Small intestine (tissue), 16 donors: Measurements from ENCODE around the gene PHF23. TPM values are rescaled to one million over a fixed set of nuclear protein-coding genes. Genes with fewer than 3 reads are reported as not detected.
A peak's percentile ranks its signal among the peaks of the same experiment; 100 is the strongest.

Experiments
- DNase-seq, 2 donors: peaks; one replicate each; pipeline versions ENCODE4 v3.0.0 to v3.0.0-alpha.2; 2013
- FAIRE-seq: peaks from 2 replicates; lab custom pipeline; 2012; peaks lifted over from hg19 to GRCh38; lab: Jason Lieb, UNC
- H3K27ac ChIP-seq, 3 donors: one replicate each; pipeline ENCODE4 v1.5.1; 2013; ENCODE audit warnings: low read length in 2 of 3, mild to moderate bottlenecking in 2 of 3, control low read depth in 1 of 3, inconsistent platforms in 1 of 3, low read depth in 1 of 3, moderate library complexity in 1 of 3
- H3K27me3 ChIP-seq, 3 donors: one replicate each; pipeline ENCODE4 v1.6.1; 2013; ENCODE audit warnings: low read length in 3 of 3, inconsistent platforms in 1 of 3; ENCODE audit not compliant: control insufficient read depth in 3 of 3, insufficient read depth in 3 of 3
- H3K36me3 ChIP-seq, 3 donors: one replicate each; pipeline ENCODE4 v1.6.1; 2013; ENCODE audit warnings: low read length in 3 of 3, inconsistent platforms in 1 of 3, low read depth in 1 of 3, mild to moderate bottlenecking in 1 of 3, moderate library complexity in 1 of 3; ENCODE audit not compliant: control insufficient read depth in 3 of 3, insufficient read depth in 2 of 3
- H3K4me1 ChIP-seq, 3 donors: one replicate each; pipeline ENCODE4 v1.6.1; 2013; ENCODE audit warnings: low read length in 2 of 3, inconsistent platforms in 1 of 3, low read depth in 1 of 3, mild to moderate bottlenecking in 1 of 3, moderate library complexity in 1 of 3; ENCODE audit not compliant: control insufficient read depth in 3 of 3, insufficient read depth in 2 of 3
- H3K4me3 ChIP-seq, 3 donors: one replicate each; pipeline ENCODE4 v1.5.1; 2013; ENCODE audit warnings: low read length in 3 of 3, control low read depth in 1 of 3, inconsistent platforms in 1 of 3, low read depth in 1 of 3, mild to moderate bottlenecking in 1 of 3, moderate library complexity in 1 of 3
- H3K9me3 ChIP-seq, 2 donors: one replicate each; pipeline ENCODE4 v1.6.1; 2013; ENCODE audit warnings: low read depth in 1 of 2, low read length in 1 of 2; ENCODE audit not compliant: control insufficient read depth in 2 of 2, insufficient read depth in 1 of 2
- WGBS, 3 donors: extraction: QIAGEN DNeasy Blood & Tissue Kit; methylation state at CpG; one replicate each; pipeline ENCODE4 v1.1.7; 2013; 5-methylcytosine and 5-hydroxymethylcytosine counted together
- long read RNA-seq, 10 donors: transcript quantifications; one replicate each; lab custom pipeline, GENCODE V29; 2026
- polyA plus RNA-seq, 4 donors: library from polyadenylated mRNA; stranded (reverse) in 3 of 4; unstranded in 1 of 4; fragments of 200-250 nt in 3 of 4; fragments of 120-200 nt in 1 of 4; gene quantifications; one replicate each; pipeline versions ENCODE4 v1.2.1 to v1.2.3, GENCODE V29; 2013
- donor health status: healthy with polysubstance abuse.
- donor health status: control.
- donor health status: control.
- donor health status: Bipolar disorder and iron deficiency.
- donor health status: healthy.

Gene PHF23
- polyA plus RNA-seq, result 10 to 100 TPM; 26.4 to 44.3 (median 36.0) TPM
- long read RNA-seq, donor 1, result 0 reads
- long read RNA-seq, donor 2, partial matches to known transcripts, result 12 of 14 reads
- long read RNA-seq, donor 2, other reads (novel, unspliced or antisense), result 0 of 14 reads
- long read RNA-seq, donor 3, transcript PHF23-201 (5 exons, 2,037 nt), result major isoform, 5 of 26 reads
- long read RNA-seq, donor 3, partial matches to known transcripts, result 18 of 26 reads
- long read RNA-seq, donor 3, other reads (novel, unspliced or antisense), result 0 of 26 reads
- long read RNA-seq, donor 4, result 0 reads
- long read RNA-seq, donor 5, partial matches to known transcripts, result 5 of 8 reads
- long read RNA-seq, donor 5, other reads (novel, unspliced or antisense), result 0 of 8 reads
- long read RNA-seq, donor 6, transcript PHF23-201 (5 exons, 2,037 nt), result major isoform, 10 of 34 reads
- long read RNA-seq, donor 6, partial matches to known transcripts, result 22 of 34 reads
- long read RNA-seq, donor 6, other reads (novel, unspliced or antisense), result 0 of 34 reads
- long read RNA-seq, donor 7, transcript PHF23-201 (5 exons, 2,037 nt), result major isoform, 9 of 35 reads
- long read RNA-seq, donor 7, partial matches to known transcripts, result 24 of 35 reads
- long read RNA-seq, donor 7, other reads (novel, unspliced or antisense), result 0 of 35 reads
- long read RNA-seq, donor 8, partial matches to known transcripts, result 0 of 1 reads
- long read RNA-seq, donor 8, other reads (novel, unspliced or antisense), result 0 of 1 reads
- long read RNA-seq, donor 9, partial matches to known transcripts, result 0 of 4 reads
- long read RNA-seq, donor 9, other reads (novel, unspliced or antisense), result 0 of 4 reads
- long read RNA-seq, donor 10, transcript PHF23-201 (5 exons, 2,037 nt), result major isoform, 5 of 30 reads
- long read RNA-seq, donor 10, partial matches to known transcripts, result 22 of 30 reads
- long read RNA-seq, donor 10, other reads (novel, unspliced or antisense), result 0 of 30 reads

- no peak for FAIRE-seq
Measured at GRCh38 chr17:7239091-7240027, at the start of gene PHF23. Gene PHF23 (minus strand): TSS chr17:7239457. CDS start chr17:7239279, 178 bp downstream.

GRCh38 chr17:7285679-7286078 is 46.4 kb upstream of the PHF23 start:
- H3K4me3 ChIP-seq, result no peak overlapping the region
- FAIRE-seq (no peak), DNase-seq (no peak)
- no peak overlapping the region for H3K27ac ChIP-seq
- peaks cover 0 to 17% (median 2%) of the 10 kb centered on the region in 3 donors for H3K27me3 ChIP-seq
- peaks cover 0 to 19% (median 0%) of the 10 kb centered on the region in 3 donors for H3K4me1 ChIP-seq
- 91 to 92% (median 92%) methylated on average over 12 of the region's 12 CpGs for WGBS, 3 donors
- no peaks in the 10 kb centered on the region for H3K9me3 ChIP-seq
- H3K36me3 ChIP-seq, result no peaks in the 10 kb centered on the region

More at GRCh38 chr17:7239091-7240027, at the start of gene PHF23:
- H3K36me3 ChIP-seq, result peaks cover 2 to 51% (median 5%) of the 10 kb centered on the region in 3 donors
- no peaks in the 10 kb centered on the region for H3K27me3 ChIP-seq
- WGBS, 3 donors, result 1% methylated on average over 47 to 72 of the region's 72 CpGs
- H3K4me3 ChIP-seq, result peak within 1 kb of the TSS; percentile 93 to 99 (median 95)
- H3K4me1 ChIP-seq, result peaks cover 3 to 50% (median 3%) of the 10 kb centered on the region in 3 donors
- peak; percentile 100 for DNase-seq
- no peaks in the 10 kb centered on the region for H3K9me3 ChIP-seq
- H3K27ac ChIP-seq, result peak within 1 kb of the TSS; percentile 68 to 99 (median 92)

GRCh38 chr17:7284911-7285310 is 45.7 kb upstream of the PHF23 start:
- Histone ChIP-seq H3K4me3 (no peak overlapping the region), H3K27me3 (peaks cover 0 to 17% (median 2%) of the 10 kb centered on the region in 3 donors), H3K27ac (no peak overlapping the region), H3K4me1 (peaks cover 0 to 26% (median 0%) of the 10 kb centered on the region in 3 donors), H3K36me3 (no peaks in the 10 kb centered on the region), H3K9me3 (no peaks in the 10 kb centered on the region)
- 80 to 92% (median 87%) methylated on average over 16 of the region's 16 CpGs for WGBS, 3 donors
- DNase-seq (no peak), FAIRE-seq (no peak)

- Histone ChIP-seq H3K4me1 (peaks cover 0 to 30% (median 0%) of the 10 kb centered on the region in 3 donors), H3K9me3 (no peaks in the 10 kb centered on the region), H3K36me3 (no peaks in the 10 kb centered on the region), H3K27ac (no peak overlapping the region), H3K4me3 (no peak overlapping the region), H3K27me3 (peaks cover 0 to 17% (median 2%) of the 10 kb centered on the region in 3 donors)
- FAIRE-seq (no peak), DNase-seq (no peak)
- 85 to 87% (median 86%) methylated on average over 18 of the region's 18 CpGs for WGBS, 3 donors
Measured at GRCh38 chr17:7283471-7284216, 44.4 kb upstream of the PHF23 start.

GRCh38 chr17:7282752-7283321 is 43.6 kb upstream of the PHF23 start:
- Histone ChIP-seq H3K27me3 (peaks cover 0 to 17% (median 2%) of the 10 kb centered on the region in 3 donors), H3K36me3 (no peaks in the 10 kb centered on the region), H3K4me3 (no peak overlapping the region), H3K27ac (no peak overlapping the region), H3K4me1 (peaks cover 0 to 30% (median 0%) of the 10 kb centered on the region in 3 donors), H3K9me3 (no peaks in the 10 kb centered on the region)
- DNase-seq (no peak), FAIRE-seq (no peak)
- WGBS, 3 donors, result 53 to 56% (median 55%) methylated on average over 6 of the region's 6 CpGs

GRCh38 chr17:7281953-7282751 is 42.9 kb upstream of the PHF23 start:
- H3K27me3 ChIP-seq, result peaks cover 0 to 17% (median 0%) of the 10 kb centered on the region in 3 donors
- FAIRE-seq (no peak), DNase-seq (peak in 1 of 2 donors; percentile 37)
- peaks cover 0 to 30% (median 0%) of the 10 kb centered on the region in 3 donors for H3K4me1 ChIP-seq
- WGBS, 3 donors, result 4 to 7% (median 6%) methylated on average over 35 to 43 of the region's 43 CpGs
- no peaks in the 10 kb centered on the region for H3K9me3 ChIP-seq
- peak overlapping the region in 1 of 3 donors; percentile 22 for H3K27ac ChIP-seq
- H3K4me3 ChIP-seq, result peak overlapping the region in 2 of 3 donors; percentile 44 to 48
- no peaks in the 10 kb centered on the region for H3K36me3 ChIP-seq
